Measurements from ENCODE around the gene NUDT6.

- TF ChIP-seq CTCF (IDR thresholded peaks at IDR 0.05; ENCODE audit: insufficient read depth, low read depth, low read length) (no peak), EZH2 (IDR thresholded peaks at IDR 0.05; ENCODE audit: insufficient read depth, low read length) (no peak)
Measured at GRCh38 chr4:122875949-122876348, 46.4 kb downstream of the NUDT6 start.

Measured in astrocyte (in vitro differentiated cells and primary cell).